H9 (cell line): Measurements from ENCODE around the gene PCDH9. TPM values are rescaled to one million over a fixed set of nuclear protein-coding genes. Genes with fewer than 3 reads are reported as not detected.

Experiments
- DNase-seq: peaks from one replicate; pipeline ENCODE4 v3.0.0-alpha.2; 2017
- H2AFZ ChIP-seq: one replicate; pipeline ENCODE4 v1.6.1; 2013; ENCODE audit warnings: mild to moderate bottlenecking, low read length, control low read depth, moderate library complexity
- H2AK5ac ChIP-seq: 2 replicates; pipeline ENCODE4 v1.6.1; 2013; ENCODE audit warnings: low read length, control low read depth, mixed read lengths; ENCODE audit not compliant: insufficient read length
- H2BK120ac ChIP-seq: one replicate; pipeline ENCODE4 v1.6.1; 2013; ENCODE audit warnings: low read depth, mild to moderate bottlenecking, low read length, control low read depth, inconsistent platforms; ENCODE audit not compliant: poor library complexity, severe bottlenecking
- H2BK12ac ChIP-seq: 2 replicates; pipeline ENCODE4 v1.6.1; 2013; ENCODE audit warnings: low read length, control low read depth, mixed read lengths, low read depth; ENCODE audit not compliant: insufficient read length
- H2BK15ac ChIP-seq: 2 replicates; pipeline ENCODE4 v1.6.1; 2013; ENCODE audit warnings: low read depth, low read length, control low read depth
- H2BK20ac ChIP-seq: one replicate; pipeline ENCODE4 v1.6.1; 2013; ENCODE audit warnings: low read depth, mild to moderate bottlenecking, low read length, control low read depth, inconsistent platforms; ENCODE audit not compliant: poor library complexity, severe bottlenecking
- H2BK5ac ChIP-seq: 2 replicates; pipeline ENCODE4 v1.6.1; 2013; ENCODE audit warnings: low read length, control low read depth, mixed read lengths; ENCODE audit not compliant: insufficient read length
- H3K14ac ChIP-seq: 2 replicates; pipeline ENCODE4 v1.6.1; 2013; ENCODE audit warnings: low read length, control low read depth; ENCODE audit not compliant: insufficient read depth
- H3K18ac ChIP-seq: 2 replicates; pipeline ENCODE4 v1.6.1; 2013; ENCODE audit warnings: low read depth, mild to moderate bottlenecking, mixed read lengths, low read length, control low read depth; ENCODE audit not compliant: insufficient read length
- H3K23ac ChIP-seq: 2 replicates; pipeline ENCODE4 v1.6.1; 2013; ENCODE audit warnings: low read length, control low read depth, mixed read lengths, low read depth; ENCODE audit not compliant: insufficient read length
- H3K23me2 ChIP-seq: 2 replicates; pipeline ENCODE4 v1.6.1; 2013; ENCODE audit warnings: low read depth, mild to moderate bottlenecking, mixed read lengths, low read length, control low read depth; ENCODE audit not compliant: insufficient read length, poor library complexity, severe bottlenecking
- H3K27ac ChIP-seq: 2 replicates; pipeline ENCODE4 v1.5.1; 2013; ENCODE audit warnings: low read length, control low read depth, mixed read lengths, low read depth; ENCODE audit not compliant: insufficient read length
- H3K27me3 ChIP-seq: 2 replicates; pipeline ENCODE4 v1.6.1; 2013; ENCODE audit warnings: low read length, control low read depth, inconsistent platforms; ENCODE audit not compliant: insufficient read depth
- H3K4ac ChIP-seq: 2 replicates; pipeline ENCODE4 v1.6.1; 2013; ENCODE audit warnings: low read depth, mild to moderate bottlenecking, control low read depth, inconsistent platforms, low read length, moderate library complexity
- H3K4me1 ChIP-seq: 2 replicates; pipeline ENCODE4 v1.6.1; 2013; ENCODE audit warnings: low read length, control low read depth, inconsistent platforms; ENCODE audit not compliant: insufficient read depth
- H3K4me2 ChIP-seq: 2 replicates; pipeline ENCODE4 v1.6.1; 2013; ENCODE audit warnings: low read length, control low read depth, mixed read lengths; ENCODE audit not compliant: insufficient read length, insufficient read depth
- H3K56ac ChIP-seq: 2 replicates; pipeline ENCODE4 v1.6.1; 2013; ENCODE audit warnings: low read depth, mild to moderate bottlenecking, mixed read lengths, low read length, control low read depth; ENCODE audit not compliant: insufficient read length
- H3K79me1 ChIP-seq: 2 replicates; pipeline ENCODE4 v1.6.1; 2013; ENCODE audit warnings: low read depth, mild to moderate bottlenecking, moderate library complexity, low read length, control low read depth, inconsistent platforms; ENCODE audit not compliant: insufficient read depth, poor library complexity, severe bottlenecking
- H3K79me2 ChIP-seq: 2 replicates; pipeline ENCODE4 v1.6.1; 2013; ENCODE audit warnings: low read length, control low read depth, inconsistent platforms; ENCODE audit not compliant: insufficient read depth
- H3K9ac ChIP-seq: 2 replicates; pipeline ENCODE4 v1.6.1; 2013; ENCODE audit warnings: low read length, control low read depth, mixed read lengths; ENCODE audit not compliant: insufficient read length; ENCODE audit errors: extremely low read depth
- H3K9me3 ChIP-seq: one replicate; pipeline ENCODE4 v1.6.1; 2013; ENCODE audit warnings: low read depth, low read length, inconsistent platforms; ENCODE audit not compliant: control insufficient read depth
- H3T11ph ChIP-seq: one replicate; pipeline ENCODE4 v1.6.1; 2013; ENCODE audit warnings: mild to moderate bottlenecking, low read length, control low read depth, inconsistent platforms
- H4K20me1 ChIP-seq: one replicate; pipeline ENCODE4 v1.6.1; 2013; ENCODE audit not compliant: control insufficient read depth, insufficient read length, insufficient read depth
- H4K5ac ChIP-seq: 2 replicates; pipeline ENCODE4 v1.6.1; 2013; ENCODE audit warnings: low read depth, mild to moderate bottlenecking, mixed read lengths, low read length, control low read depth; ENCODE audit not compliant: insufficient read length
- H4K8ac ChIP-seq: replicated peaks from 2 replicates; pipeline ENCODE4 v1.6.1; 2013; ENCODE audit warnings: low read length, control low read depth, mixed read lengths, low read depth; ENCODE audit not compliant: insufficient read length
- H4K91ac ChIP-seq: 2 replicates; pipeline ENCODE4 v1.6.1; 2013; ENCODE audit warnings: low read depth, mild to moderate bottlenecking, moderate library complexity, mixed read lengths, low read length, control low read depth; ENCODE audit not compliant: insufficient read length
- H3K27ac Mint-ChIP-seq, 3 experiments: 2 replicates in 2 of 3; 3 replicates in 1 of 3; pipeline ENCODE4 v1.8.0; 2020 to 2021; ENCODE audit warnings: mixed read lengths in 3 of 3, mild to moderate bottlenecking in 1 of 3, moderate library complexity in 1 of 3
- H3K27me3 Mint-ChIP-seq: 2 replicates; pipeline ENCODE4 v1.8.0; 2021; ENCODE audit warnings: low read depth, mild to moderate bottlenecking, moderate library complexity, mixed read lengths
- H3K36me3 Mint-ChIP-seq, 3 experiments: 2 replicates in 2 of 3; 3 replicates in 1 of 3; pipeline ENCODE4 v1.8.0; 2020 to 2021; ENCODE audit warnings: low read depth in 3 of 3, mixed read lengths in 3 of 3; ENCODE audit not compliant: insufficient read depth in 1 of 3
- H3K4me1 Mint-ChIP-seq, 2 experiments: 2 replicates each; pipeline ENCODE4 v1.8.0; 2020; ENCODE audit warnings: mixed read lengths in 2 of 2
- H3K4me3 Mint-ChIP-seq, 2 experiments: 2 replicates in 1 of 2; 3 replicates in 1 of 2; pipeline ENCODE4 v1.8.0; 2020 to 2021; ENCODE audit warnings: mild to moderate bottlenecking in 2 of 2, mixed read lengths in 2 of 2, moderate library complexity in 1 of 2
- H3K9me3 Mint-ChIP-seq, 2 experiments: 2 replicates in 1 of 2; 3 replicates in 1 of 2; pipeline ENCODE4 v1.8.0; 2020; ENCODE audit warnings: mild to moderate bottlenecking in 2 of 2, mixed read lengths in 2 of 2, moderate library complexity in 1 of 2
- CTCF ChIP-seq: fragments of 200-600 bp; sonication (generic); conservative IDR thresholded peaks from 3 replicates; pipeline ENCODE4 v1.8.0; 2021; ENCODE audit warnings: antibody characterized with exemption, mild to moderate bottlenecking
- WGBS: extraction: QIAGEN DNeasy Blood & Tissue Kit; methylation state at CpG from one replicate; pipeline ENCODE4 v1.1.7; 2013; ENCODE audit warnings: missing lambda C conversion rate, low lambda C conversion rate, mixed read lengths; ENCODE audit not compliant: insufficient read length; ENCODE audit errors: extremely low coverage; 5-methylcytosine and 5-hydroxymethylcytosine counted together
- total RNA-seq: library from RNA; stranded (reverse); gene quantifications from 2 replicates; pipeline ENCODE4 v1.2.1, GENCODE V29; 2021

PCDH9 gene
- total RNA-seq, 1 experiment from 2014 or later: 0.11 TPM

GRCh38 chr13:67075239-67075638 lies 154.9 kb downstream of the PCDH9 start:
- no peak overlapping the region for H3K27ac ChIP-seq
- no peaks in the 10 kb centered on the region for H3K4me1 ChIP-seq
- Mint-ChIP-seq H3K36me3 (no peaks in the 10 kb centered on the region), H3K4me1 (peaks cover 7 to 9% of the 10 kb centered on the region in 2 experiments), H3K4me3 (no peak overlapping the region), H3K9me3 (no peaks in the 10 kb centered on the region; a peak in 1 of 5 replicates), H3K27ac (no peak overlapping the region), H3K27me3 (no peaks in the 10 kb centered on the region)
- no peaks in the 10 kb centered on the region for H4K20me1 ChIP-seq
- no peaks in the 10 kb centered on the region for H3K79me1 ChIP-seq
- no peak overlapping the region for H2BK120ac ChIP-seq
- H3K18ac ChIP-seq: no peak overlapping the region
- no peaks in the 10 kb centered on the region for H3K23me2 ChIP-seq
- H3K9me3 ChIP-seq: no peaks in the 10 kb centered on the region
- H3K23ac ChIP-seq: no peak overlapping the region
- WGBS: no CpG with 5 or more reads among the region's 1 CpG
- no peak overlapping the region for H2BK15ac ChIP-seq
- H3K4me2 ChIP-seq: no peak overlapping the region
- H3K14ac ChIP-seq: no peak overlapping the region
- DNase-seq: no peak
- H4K5ac ChIP-seq: no peak overlapping the region
- no peak overlapping the region for H3K56ac ChIP-seq
- H3K9ac ChIP-seq: no peak overlapping the region
- H2BK12ac ChIP-seq: no peak overlapping the region
- H4K8ac ChIP-seq: no peak overlapping the region
- TF ChIP-seq CTCF: peak; percentile 32; the same call in 2 of the 3 replicates
- no peak overlapping the region for H2BK5ac ChIP-seq
- no peaks in the 10 kb centered on the region for H3K79me2 ChIP-seq
- H2AK5ac ChIP-seq: no peak overlapping the region
- no peak overlapping the region for H4K91ac ChIP-seq
- no peak overlapping the region for H3T11ph ChIP-seq
- no peak overlapping the region for H2BK20ac ChIP-seq
- H2AFZ ChIP-seq: no peak overlapping the region
- no peak overlapping the region for H3K4ac ChIP-seq
- H3K27me3 ChIP-seq: no peaks in the 10 kb centered on the region
